H1 (cell line): ENCODE results near the gene NFAT5. TPM values are rescaled to one million over a fixed set of nuclear protein-coding genes. Genes with fewer than 3 reads are reported as not detected.

Source experiments
- CTCF ChIA-PET: fragments of 300-600 bp; sonication (Branson Sonifier 250); formaldehyde crosslinking; loops from one replicate; lab custom pipeline; 2021; ENCODE audit not compliant: partially characterized antibody; lab: Charles Lee
- POLR2A ChIA-PET: fragments of 300-600 bp; sonication (Branson Sonifier 250); formaldehyde crosslinking; loops from one replicate; lab custom pipeline; 2021; ENCODE audit warnings: inconsistent platforms; ENCODE audit not compliant: partially characterized antibody; lab: Charles Lee
- DNase-seq, 2 experiments: peaks; one replicate each; pipeline versions ENCODE4 v3.0.0 to v3.0.0-alpha.2; 2010 to 2022; ENCODE audit warnings: low spot score in 2 of 2, low read depth in 1 of 2, mixed read lengths in 1 of 2
- FAIRE-seq: peaks from 2 replicates; lab custom pipeline; 2011; peaks lifted over from hg19 to GRCh38; lab: Jason Lieb, UNC
- H2AFZ ChIP-seq: 2 replicates; pipeline ENCODE4 v1.8.1; 2012; ENCODE audit warnings: low read length, inconsistent platforms
- H2AK5ac ChIP-seq: 2 replicates; pipeline ENCODE4 v1.6.1; 2013; ENCODE audit warnings: low read depth, low read length
- H2BK120ac ChIP-seq: replicated peaks from 2 replicates; pipeline ENCODE3; 2013; ENCODE audit warnings: low read depth, low read length, inconsistent platforms
- H2BK12ac ChIP-seq: 2 replicates; pipeline ENCODE4 v1.6.1; 2013; ENCODE audit warnings: low read depth, low read length
- H2BK15ac ChIP-seq: 2 replicates; pipeline ENCODE4 v1.6.1; 2013; ENCODE audit warnings: low read length
- H2BK20ac ChIP-seq: 2 replicates; pipeline ENCODE4 v1.6.1; 2013; ENCODE audit warnings: low read length
- H2BK5ac ChIP-seq: 2 replicates; pipeline ENCODE4 v1.6.1; 2013; ENCODE audit warnings: low read depth, low read length
- H3K14ac ChIP-seq: 2 replicates; pipeline ENCODE4 v1.6.1; 2013; ENCODE audit warnings: inconsistent platforms; ENCODE audit not compliant: insufficient read length
- H3K18ac ChIP-seq: 2 replicates; pipeline ENCODE4 v1.6.1; 2013; ENCODE audit warnings: low read length; ENCODE audit errors: extremely low read depth
- H3K23ac ChIP-seq: 2 replicates; pipeline ENCODE4 v1.6.1; 2013; ENCODE audit warnings: inconsistent platforms; ENCODE audit not compliant: insufficient read length
- H3K23me2 ChIP-seq: 2 replicates; pipeline ENCODE4 v1.6.1; 2013; ENCODE audit warnings: low read depth, low read length
- H3K27ac ChIP-seq: 2 replicates; pipeline ENCODE4 v1.6.1; 2011; ENCODE audit warnings: low read depth, low read length, inconsistent platforms
- H3K27me3 ChIP-seq, 4 experiments: replicated peaks in 1 of 4; 1 replicate in 1 of 4; 2 replicates in 3 of 4; pipeline versions ENCODE4 v1.6.1 to v1.8.1; 2011 to 2013; ENCODE audit warnings: low read length in 3 of 4, mild to moderate bottlenecking in 3 of 4, inconsistent platforms in 2 of 4, mixed read lengths in 2 of 4, moderate library complexity in 1 of 4; ENCODE audit not compliant: control insufficient read depth in 3 of 4, insufficient read depth in 3 of 4; ENCODE audit errors: extremely low read depth in 1 of 4
- H3K36me3 ChIP-seq, 4 experiments: 2 replicates each; pipeline versions ENCODE4 v1.6.1 to v1.8.1; 2011 to 2013; ENCODE audit warnings: mild to moderate bottlenecking in 4 of 4, low read length in 3 of 4, moderate library complexity in 2 of 4, control low read depth in 1 of 4, inconsistent platforms in 1 of 4; ENCODE audit not compliant: insufficient read depth in 4 of 4, control insufficient read depth in 2 of 4
- H3K4ac ChIP-seq: replicated peaks from 2 replicates; pipeline ENCODE3; 2013; ENCODE audit warnings: low read length, low read depth, mixed read lengths, inconsistent platforms; ENCODE audit not compliant: insufficient read length
- H3K4me1 ChIP-seq, 4 experiments: replicated peaks in 1 of 4; 1 replicate in 1 of 4; 2 replicates in 3 of 4; pipeline versions ENCODE4 v1.6.1 to v1.8.1; 2011 to 2013; ENCODE audit warnings: low read length in 3 of 4, inconsistent platforms in 2 of 4, mixed read lengths in 1 of 4; ENCODE audit not compliant: insufficient read depth in 4 of 4, control insufficient read depth in 3 of 4
- H3K4me2 ChIP-seq, 2 experiments: 2 replicates each; pipeline versions ENCODE4 v1.6.1 to v1.8.1; 2011 to 2013; ENCODE audit warnings: low read depth in 2 of 2, low read length in 2 of 2, control low read depth in 1 of 2, inconsistent platforms in 1 of 2, mild to moderate bottlenecking in 1 of 2; ENCODE audit not compliant: insufficient read depth in 1 of 2
- H3K4me3 ChIP-seq, 4 experiments: fragments of 200-600, 300-600 bp in 1 of 4; sonication (generic), shearing (Covaris generic), sonication (Bioruptor Twin) in 1 of 4; 2 replicates each; pipeline versions ENCODE4 v1.5.1 to v1.8.1; 2011 to 2016; ENCODE audit warnings: low read length in 4 of 4, low read depth in 3 of 4, control low read depth in 2 of 4, inconsistent platforms in 2 of 4, mild to moderate bottlenecking in 2 of 4, mixed read lengths in 1 of 4, moderate library complexity in 1 of 4; ENCODE audit not compliant: insufficient read depth in 2 of 4; ENCODE audit errors: extremely low read depth in 1 of 4
- H3K56ac ChIP-seq: replicated peaks from 2 replicates; pipeline ENCODE3; 2013; ENCODE audit warnings: low read depth, mild to moderate bottlenecking, mixed read lengths, low read length, inconsistent platforms; ENCODE audit not compliant: insufficient read length
- H3K79me1 ChIP-seq: 2 replicates; pipeline ENCODE4 v1.6.1; 2013; ENCODE audit warnings: low read depth, low read length, control low read depth
- H3K79me2 ChIP-seq, 2 experiments: 2 replicates each; pipeline versions ENCODE4 v1.6.1 to v1.8.1; 2012 to 2013; ENCODE audit warnings: low read length in 2 of 2, mild to moderate bottlenecking in 2 of 2, inconsistent platforms in 1 of 2; ENCODE audit not compliant: insufficient read depth in 2 of 2, control insufficient read depth in 1 of 2
- H3K9ac ChIP-seq, 4 experiments: replicated peaks in 1 of 4; 1 replicate in 1 of 4; 2 replicates in 3 of 4; pipeline versions ENCODE4 v1.6.1 to v1.8.1; 2011 to 2013; ENCODE audit warnings: low read depth in 3 of 4, low read length in 3 of 4, control low read depth in 2 of 4, mild to moderate bottlenecking in 2 of 4, moderate library complexity in 2 of 4, inconsistent platforms in 1 of 4; ENCODE audit errors: extremely low read depth in 1 of 4
- H3K9me3 ChIP-seq, 2 experiments: 2 replicates each; pipeline versions ENCODE4 v1.6.1 to v1.8.1; 2012 to 2013; ENCODE audit warnings: mild to moderate bottlenecking in 2 of 2, moderate library complexity in 2 of 2, control low read depth in 1 of 2, inconsistent platforms in 1 of 2, low read depth in 1 of 2, low read length in 1 of 2, mixed read lengths in 1 of 2; ENCODE audit not compliant: insufficient read depth in 2 of 2
- H4K20me1 ChIP-seq, 2 experiments: replicated peaks in 1 of 2; 2 replicates each; pipeline versions ENCODE3 to v1.8.1; 2011 to 2013; ENCODE audit warnings: inconsistent platforms in 2 of 2, low read length in 2 of 2, mild to moderate bottlenecking in 1 of 2; ENCODE audit not compliant: insufficient read depth in 2 of 2, control insufficient read depth in 1 of 2
- H4K5ac ChIP-seq: 2 replicates; pipeline ENCODE4 v1.6.1; 2013; ENCODE audit warnings: low read length, low read depth, mixed read lengths, inconsistent platforms; ENCODE audit not compliant: insufficient read length
- H4K8ac ChIP-seq: 2 replicates; pipeline ENCODE4 v1.8.0; 2013; ENCODE audit warnings: mild to moderate bottlenecking, moderate library complexity, low read length, inconsistent platforms; ENCODE audit not compliant: insufficient read depth; ENCODE audit errors: extremely low read depth
- H4K91ac ChIP-seq: replicated peaks from 2 replicates; pipeline ENCODE3; 2013; ENCODE audit warnings: low read length, mixed read lengths, inconsistent platforms; ENCODE audit not compliant: insufficient read length
- EP300 ChIP-seq, 2 experiments: IDR thresholded peaks; 1 replicate in 1 of 2; 2 replicates in 1 of 2; pipeline ENCODE4 v1.6.1; 2011 to 2012; ENCODE audit warnings: low read depth in 2 of 2, low read length in 2 of 2, mild to moderate bottlenecking in 2 of 2, borderline replicate concordance in 1 of 2, inconsistent platforms in 1 of 2, moderate library complexity in 1 of 2
- EZH2 ChIP-seq: fragments of 200-600 bp; sonication (generic); IDR thresholded peaks from 2 replicates; pipeline ENCODE4 v1.7.1; 2012; ENCODE audit warnings: low read depth, mild to moderate bottlenecking, moderate library complexity, low read length, inconsistent platforms; ENCODE audit not compliant: severe bottlenecking
- NRF1 ChIP-seq: IDR thresholded peaks from 2 replicates; pipeline ENCODE4 v1.6.1; 2011; ENCODE audit warnings: mild to moderate bottlenecking, low read depth, low read length, improper control_type of control experiment
- PHF8 ChIP-seq: fragments of 200-600 bp; sonication (generic); conservative IDR thresholded peaks from 2 replicates; pipeline ENCODE4 v1.7.1; 2012; ENCODE audit warnings: low read depth, mild to moderate bottlenecking, inconsistent platforms, low read length, moderate library complexity
- WGBS, 2 experiments: shearing (Covaris generic) in 1 of 2; methylation state at CpG; one replicate each; pipeline versions ENCODE4 v1.1.6 to v1.1.7; 2013 to 2015; ENCODE audit warnings: low lambda C conversion rate in 2 of 2, mixed read lengths in 2 of 2, inconsistent platforms in 1 of 2, low coverage in 1 of 2, missing lambda C conversion rate in 1 of 2; ENCODE audit not compliant: insufficient replicate concordance in 2 of 2, insufficient coverage in 1 of 2, insufficient read length in 1 of 2; ENCODE audit errors: extremely low coverage in 1 of 2, missing lambda C conversion rate in 1 of 2; 5-methylcytosine and 5-hydroxymethylcytosine counted together
- polyA plus RNA-seq, 7 experiments: library from polyadenylated mRNA; depleted of rRNA in 3 of 7; stranded (reverse) in 5 of 7; unstranded in 2 of 7; fragments of >200 nt in 5 of 7; fragments of 200-250 nt in 2 of 7; gene quantifications; 1 replicate in 5 of 7; 2 replicates in 1 of 7; 4 replicates in 1 of 7; pipeline versions ENCODE4 v1.2.1 to v1.2.3, GENCODE V29; 2011 to 2013; ENCODE audit warnings: missing spikeins in 2 of 7, mixed read lengths in 2 of 7
- total RNA-seq: library from RNA; stranded (reverse); fragmentation: NEBNext Ultra II Directional; extraction: Animal tissue kit (Norgen Biotek cat#: 25700); gene quantifications from 2 replicates; pipeline ENCODE4 v1.2.1, GENCODE V29; 2021

The NFAT5 gene
- total and polyA plus RNA-seq, 2 of the 8 experiments (the other 6 are each of a cell fraction or from before 2014, with no cell fraction given) = 8.9 to 29.0 TPM

GRCh38 chr16:69727916-69728270 lies 162.1 kb downstream of the NFAT5 start:
- no peak for DNase-seq
- TF ChIP-seq NRF1 (no peak), EZH2 (no peak), PHF8 (no peak), EP300 (IDR thresholded peaks at IDR 0.05; ENCODE audit: borderline replicate concordance in 1 of 2, low read depth in 2 of 2, low read length in 2 of 2) (no peak)
- WGBS, 2 experiments = 92% methylated on average over 5 of the region's 5 CpGs; no CpG with 5 or more reads in 1 of the 2 experiments
- Histone ChIP-seq H2BK12ac (peak overlapping the region; percentile 77), H3K9ac (no peak overlapping the region), H3K27me3 (no peaks in the 10 kb centered on the region), H2AFZ (no peak overlapping the region), H3K4ac (peak overlapping the region; percentile 46), H4K20me1 (no peaks in the 10 kb centered on the region), H4K8ac (no peak overlapping the region), H3K23me2 (peaks cover 8% of the 10 kb centered on the region; the same call in 1 of the 2 replicates), H3K79me2 (no peaks in the 10 kb centered on the region), H3K79me1 (0 out of 2 replicates have a peak, but pooled peaks cover 2% of the 10 kb centered on the region), H2BK20ac (0 out of 2 replicates have a peak overlapping the region, but pooled peaks have one; percentile 61), H2BK120ac (no peak overlapping the region), H2AK5ac (0 out of 2 replicates have a peak overlapping the region, but pooled peaks have one; percentile 25), H2BK5ac (0 out of 2 replicates have a peak overlapping the region, but pooled peaks have one; percentile 98), H4K5ac (peak overlapping the region; percentile 37), H3K4me2 (peak overlapping the region; percentile 86; a peak in 3 of 4 replicates), H3K4me3 (peak overlapping the region in 1 of 4 experiments; percentile 65; a peak in 2 of 8 replicates), H3K56ac (no peak overlapping the region), H3K36me3 (no peaks in the 10 kb centered on the region), H4K91ac (peak overlapping the region; percentile 94), H3K27ac (no peak overlapping the region), H3K14ac (no peak overlapping the region), H3K4me1 (peaks cover 3 to 7% (median 6%) of the 10 kb centered on the region in 4 experiments; a peak in 6 of 7 replicates), H2BK15ac (peak overlapping the region; percentile 55; the same call in 1 of the 2 replicates), H3K9me3 (no peaks in the 10 kb centered on the region), H3K23ac (no peak overlapping the region), H3K18ac (peak overlapping the region; percentile 49)
- POLR2A ChIA-PET = interaction anchor here (1.2 to 9.9 kb wide), 6 partner anchors 12 to 34 kb away, joined by 3 to 83 read pairs (median 14); partner anchors contain the start of genes NOB1 and WWP2
- no peak for FAIRE-seq
- CTCF ChIA-PET = interaction anchor here (0.6 to 13.1 kb wide), 12 partner anchors 9 to 591 kb away, joined by 3 to 88 read pairs (median 3); partner anchors contain the start of genes NOB1 and WWP2
